SU-DHL-6 (cell line): ENCODE results near the gene ACLY.

ENCODE experiments used
- H2AFZ ChIP-seq: fragments of 200-600 bp; sonication (generic); 2 replicates; pipeline ENCODE4 v1.6.1; 2014; ENCODE audit warnings: low read depth, mild to moderate bottlenecking, moderate library complexity, mixed read lengths, antibody characterized with exemption, low read length; ENCODE audit not compliant: severe bottlenecking
- H3F3A ChIP-seq: fragments of 200-600 bp; shearing (Covaris generic); 2 replicates; pipeline ENCODE4 v1.6.0; 2016; ENCODE audit warnings: antibody characterized with exemption, mild to moderate bottlenecking; ENCODE audit not compliant: insufficient read depth
- H3K27ac ChIP-seq: fragments of 200-600 bp; sonication (generic); 2 replicates; pipeline ENCODE4 v1.5.1; 2016; ENCODE audit warnings: low read depth, mild to moderate bottlenecking, low read length, moderate library complexity, mixed read lengths
- H3K27me3 ChIP-seq: fragments of 200-600 bp; sonication (generic), shearing (Covaris generic); 2 replicates; pipeline ENCODE4 v1.6.0; 2014; ENCODE audit warnings: mild to moderate bottlenecking, low read length
- H3K36me3 ChIP-seq: fragments of 200-600 bp; sonication (generic); 2 replicates; pipeline ENCODE4 v1.6.1; 2014; ENCODE audit warnings: mild to moderate bottlenecking, low read length, mixed read lengths
- H3K4me2 ChIP-seq: fragments of 300-600, 200-600 bp; shearing (Covaris generic), sonication (generic); 2 replicates; pipeline ENCODE4 v1.6.0; 2014; ENCODE audit warnings: low read length, low read depth, mild to moderate bottlenecking; ENCODE audit not compliant: poor library complexity, severe bottlenecking
- H3K4me3 ChIP-seq: fragments of 200-600 bp; sonication (generic); 2 replicates; pipeline ENCODE4 v1.5.1; 2014; ENCODE audit warnings: antibody characterized with exemption, low read length, mild to moderate bottlenecking, mixed read lengths; ENCODE audit not compliant: insufficient read depth, poor library complexity, severe bottlenecking
- H3K79me2 ChIP-seq: fragments of 200-600 bp; sonication (generic); 2 replicates; pipeline ENCODE4 v1.6.1; 2014; ENCODE audit warnings: mild to moderate bottlenecking, low read length, moderate library complexity; ENCODE audit not compliant: insufficient read depth
- H3K9ac ChIP-seq: fragments of 200-600 bp; sonication (generic); 2 replicates; pipeline ENCODE4 v1.7.0; 2014; ENCODE audit warnings: mild to moderate bottlenecking, low read length
- H3K9me2 ChIP-seq: fragments of 200-600 bp; sonication (generic); replicated peaks from 2 replicates; pipeline ENCODE4 v1.6.1; 2014; ENCODE audit warnings: low read length; ENCODE audit not compliant: insufficient read depth
- H3K9me3 ChIP-seq: fragments of 200-600 bp; sonication (generic); 2 replicates; pipeline ENCODE4 v1.6.1; 2014; ENCODE audit warnings: low read length, mixed read lengths; ENCODE audit not compliant: insufficient read depth
- H4K20me1 ChIP-seq: fragments of 200-600 bp; sonication (generic); 2 replicates; pipeline ENCODE4 v1.6.1; 2014; ENCODE audit warnings: low read depth, mild to moderate bottlenecking, antibody characterized with exemption, low read length, moderate library complexity, mixed read lengths
- CTCF ChIP-seq: fragments of 200-600 bp; sonication (generic); IDR thresholded peaks from one replicate; pipeline ENCODE4 v1.5.1; 2017; ENCODE audit warnings: antibody characterized with exemption, mild to moderate bottlenecking, low read length, moderate library complexity; ENCODE audit not compliant: insufficient read depth, poor library complexity, severe bottlenecking
- EZH2phosphoT487 ChIP-seq: fragments of 200-600 bp; sonication (generic), shearing (Covaris generic); conservative IDR thresholded peaks from 2 replicates; pipeline ENCODE4 v1.6.1; 2018; ENCODE audit warnings: mild to moderate bottlenecking, antibody characterized with exemption, low read length, moderate library complexity, mixed read lengths

Gene ACLY

DNA sequence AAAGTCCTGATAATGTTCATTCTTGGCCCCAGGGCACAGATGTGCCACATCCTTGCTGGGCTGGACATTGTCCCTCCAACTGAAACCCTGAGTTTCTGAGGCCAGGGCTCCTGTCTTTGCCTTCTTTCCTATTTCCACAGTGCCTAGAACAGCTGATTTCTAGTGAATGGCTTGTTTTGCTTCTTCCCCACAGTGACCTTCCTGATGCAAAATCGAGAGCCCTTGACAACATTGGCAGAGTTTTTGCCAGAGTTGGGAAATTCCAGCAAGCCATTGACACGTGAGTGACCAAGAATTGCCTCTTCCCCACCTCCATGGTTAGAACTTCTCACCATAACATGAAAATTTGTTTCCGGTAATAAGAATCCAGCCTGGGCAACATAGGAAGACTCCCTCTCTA is 26.2 kb upstream of the ACLY start:
- H3K4me2 ChIP-seq, result no peak overlapping the region
- H2AFZ ChIP-seq, result no peak overlapping the region
- no peaks in the 10 kb centered on the region for H3K27me3 ChIP-seq
- H3K27ac ChIP-seq, result no peak overlapping the region
- no peaks in the 10 kb centered on the region for H4K20me1 ChIP-seq
- H3F3A ChIP-seq, result no peaks in the 10 kb centered on the region
- no peaks in the 10 kb centered on the region for H3K36me3 ChIP-seq
- H3K9me3 ChIP-seq, result no peaks in the 10 kb centered on the region
- H3K4me3 ChIP-seq, result no peak overlapping the region
- H3K9ac ChIP-seq, result no peak overlapping the region
- no peaks in the 10 kb centered on the region for H3K9me2 ChIP-seq
- TF ChIP-seq EZH2phosphoT487, result no peak
- no peak for TF ChIP-seq CTCF
- H3K79me2 ChIP-seq, result no peaks in the 10 kb centered on the region

DNA sequence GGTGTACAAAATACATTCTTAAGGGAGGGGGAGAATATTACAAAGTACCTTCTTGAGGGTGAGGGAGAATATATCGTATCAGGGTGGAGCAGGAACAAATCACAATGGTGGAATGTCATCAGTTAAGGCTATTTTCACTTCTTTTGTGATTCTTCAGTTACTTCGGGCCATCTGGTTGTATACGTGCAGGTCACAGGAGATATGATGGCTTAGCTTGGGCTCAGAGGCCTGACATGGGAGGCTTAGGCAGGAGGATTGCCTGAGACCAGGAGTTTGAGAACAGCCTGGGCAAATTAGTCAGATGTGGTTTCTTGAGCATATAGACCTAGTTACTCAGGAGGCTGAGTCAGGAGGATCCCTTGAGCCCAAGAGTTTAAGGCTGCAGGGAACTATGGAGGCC is 24.7 kb upstream of the ACLY start:
- Histone ChIP-seq H3K9me2 (no peaks in the 10 kb centered on the region), H3K27me3 (no peaks in the 10 kb centered on the region), H3F3A (no peaks in the 10 kb centered on the region), H3K36me3 (no peaks in the 10 kb centered on the region), H3K27ac (no peak overlapping the region), H3K9me3 (no peaks in the 10 kb centered on the region), H3K79me2 (no peaks in the 10 kb centered on the region), H3K4me3 (no peak overlapping the region), H3K9ac (no peak overlapping the region), H3K4me2 (no peak overlapping the region), H2AFZ (no peak overlapping the region), H4K20me1 (no peaks in the 10 kb centered on the region)
- TF ChIP-seq CTCF (no peak), EZH2phosphoT487 (no peak)

DNA sequence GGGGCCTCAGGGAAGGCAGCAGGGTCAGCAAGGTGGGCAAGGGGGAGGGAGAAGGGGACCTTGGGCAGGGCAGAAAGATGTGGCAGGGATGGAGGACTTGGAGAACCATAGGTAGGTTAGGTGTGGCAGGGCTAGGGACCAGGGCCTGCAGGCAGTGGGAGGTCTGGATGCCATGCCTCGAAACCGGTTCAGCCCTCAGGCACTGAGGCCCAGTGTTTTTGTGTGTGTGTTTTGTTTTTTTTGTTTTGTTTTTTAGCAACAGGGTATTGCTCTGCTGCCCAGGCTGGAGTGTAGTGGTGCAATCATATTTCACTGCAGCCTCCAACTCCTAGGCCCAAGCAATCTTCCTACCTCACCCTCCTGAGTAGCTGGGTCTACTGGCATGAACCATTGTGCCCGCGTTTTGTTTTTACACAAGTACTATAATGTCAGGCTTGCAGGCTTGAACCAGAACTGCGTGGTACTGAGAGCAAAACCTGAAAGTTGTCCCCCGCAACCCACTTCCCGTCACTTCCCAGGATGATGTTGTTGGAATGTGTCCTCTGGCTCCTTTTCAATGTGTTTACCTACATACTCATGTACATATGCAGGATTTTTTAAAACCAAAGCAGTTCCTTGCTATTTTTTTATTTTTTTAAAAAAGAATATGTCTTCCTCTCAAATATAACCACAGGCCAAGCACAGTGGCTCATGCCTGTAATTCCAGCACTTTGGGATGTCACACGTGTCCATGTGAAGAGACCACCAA is 24.0 kb upstream of the ACLY start:
- Histone ChIP-seq H2AFZ (no peak overlapping the region), H3K79me2 (no peaks in the 10 kb centered on the region), H3K9me3 (no peaks in the 10 kb centered on the region), H3K27me3 (no peaks in the 10 kb centered on the region), H3K4me3 (no peak overlapping the region), H3F3A (no peaks in the 10 kb centered on the region), H3K27ac (no peak overlapping the region), H3K4me2 (no peak overlapping the region), H4K20me1 (no peaks in the 10 kb centered on the region), H3K9ac (no peak overlapping the region), H3K36me3 (no peaks in the 10 kb centered on the region), H3K9me2 (no peaks in the 10 kb centered on the region)
- TF ChIP-seq EZH2phosphoT487 (no peak), CTCF (no peak)
